ENCODE measurements around the gene HNF1A. TPM values are rescaled to one million over a fixed set of nuclear protein-coding genes. Genes with fewer than 3 reads are reported as not detected.

The HNF1A gene
- total RNA-seq, 1 donor from 2014 or later, result not detected

GRCh38 chr12:121009741-121010140 is 31.4 kb downstream of the HNF1A start:
- H3K36me3 ChIP-seq, result peaks cover 29 to 63% of the 10 kb centered on the region in 2 donors
- no peaks in the 10 kb centered on the region for H3K4me1 ChIP-seq
- H3K9me3 ChIP-seq, result no peaks in the 10 kb centered on the region
- TF ChIP-seq CTCF (IDR thresholded peaks at IDR 0.05), result no peak
- intact Hi-C loops (cut with DNase I), result no loop called here
- no peak overlapping the region for H3K4me3 ChIP-seq
- no peaks in the 10 kb centered on the region for H3K27me3 ChIP-seq
- DNase-seq (ENCODE audit: low spot score in 2 of 2), result no peak
- no peak overlapping the region for H3K27ac ChIP-seq

- TF ChIP-seq CTCF (IDR thresholded peaks at IDR 0.05), result no peak
- no peak overlapping the region for H3K27ac ChIP-seq
- H3K27me3 ChIP-seq, result no peaks in the 10 kb centered on the region
- intact Hi-C loops (cut with DNase I), result no loop called here
- H3K9me3 ChIP-seq, result no peaks in the 10 kb centered on the region
- H3K36me3 ChIP-seq, result peaks cover 22 to 57% of the 10 kb centered on the region in 2 donors
- no peak overlapping the region for H3K4me3 ChIP-seq
- no peak for DNase-seq (ENCODE audit: low spot score in 2 of 2)
- H3K4me1 ChIP-seq, result no peaks in the 10 kb centered on the region
Measured at GRCh38 chr12:121010860-121011259, 32.5 kb downstream of the HNF1A start.

GRCh38 chr12:121011820-121012219 is 33.5 kb downstream of the HNF1A start:
- DNase-seq (ENCODE audit: low spot score in 2 of 2), result no peak
- H3K4me1 ChIP-seq, result no peaks in the 10 kb centered on the region
- no peaks in the 10 kb centered on the region for H3K9me3 ChIP-seq
- no peak overlapping the region for H3K4me3 ChIP-seq
- intact Hi-C loops (cut with DNase I), result no loop called here
- H3K27me3 ChIP-seq, result no peaks in the 10 kb centered on the region
- H3K36me3 ChIP-seq, result peaks cover 20 to 51% of the 10 kb centered on the region in 2 donors
- no peak for TF ChIP-seq CTCF (IDR thresholded peaks at IDR 0.05)
- no peak overlapping the region for H3K27ac ChIP-seq

GRCh38 chr12:121013715-121014114 is 35.4 kb downstream of the HNF1A start:
- Histone ChIP-seq H3K9me3 (no peaks in the 10 kb centered on the region), H3K4me3 (no peak overlapping the region), H3K4me1 (no peaks in the 10 kb centered on the region), H3K27ac (no peak overlapping the region), H3K36me3 (peaks cover 20 to 35% of the 10 kb centered on the region in 2 donors), H3K27me3 (no peaks in the 10 kb centered on the region)
- intact Hi-C loops (cut with DNase I), result no loop called here
- DNase-seq (ENCODE audit: low spot score in 2 of 2), result no peak
- TF ChIP-seq CTCF (IDR thresholded peaks at IDR 0.05), result no peak

GRCh38 chr12:121015825-121016766 is 37.8 kb downstream of the HNF1A start, which contains the start of gene C12orf43:
Gene C12orf43, minus strand, starts transcription at chr12:121016487. Its CDS starts 13 bp downstream, at chr12:121016474.
- no peak for TF ChIP-seq CTCF (IDR thresholded peaks at IDR 0.05)
- H3K9me3 ChIP-seq, result no peaks in the 10 kb centered on the region
- intact Hi-C loops (cut with DNase I), result loop anchor here (5.0 kb wide), 1 partner anchor 369 kb away; no protein-coding TSS in a partner anchor
- H3K27ac ChIP-seq, result peak within 1 kb of the TSS; percentile 58 to 70
- H3K4me1 ChIP-seq, result no peaks in the 10 kb centered on the region
- H3K36me3 ChIP-seq, result peaks cover 0 to 12% of the 10 kb centered on the region in 2 donors
- DNase-seq (ENCODE audit: low spot score in 2 of 2), result peak; percentile 69 to 95
- H3K27me3 ChIP-seq, result no peaks in the 10 kb centered on the region
- H3K4me3 ChIP-seq, result peak within 1 kb of the TSS; percentile 72 to 81
